ENCODE data around the gene PACC1.

Gene PACC1

GRCh38 chr1:212388985-212389716, 25.5 kb downstream of the PACC1 start:
- no peaks in the 10 kb centered on the region for H3K4me1 ChIP-seq (ENCODE audit: control insufficient read depth, insufficient read depth, low read length, unreplicated experiment)
- no peaks in the 10 kb centered on the region for H3K79me2 ChIP-seq (ENCODE audit: control insufficient read depth, insufficient read depth, low read length, unreplicated experiment)
- H3K4me3 ChIP-seq (ENCODE audit: low read depth, low read length), result no peak overlapping the region
- no peaks in the 10 kb centered on the region for H3K27me3 ChIP-seq (ENCODE audit: insufficient read depth, low read length)
- H3K27ac ChIP-seq (ENCODE audit: low read depth, low read length), result no peak overlapping the region
- H3K36me3 ChIP-seq (ENCODE audit: insufficient read depth, low read length), result 0 out of 2 replicates have a peak, but pooled peaks cover 12% of the 10 kb centered on the region
- no peak overlapping the region for H2AFZ ChIP-seq (ENCODE audit: low read length, unreplicated experiment)

DNA sequence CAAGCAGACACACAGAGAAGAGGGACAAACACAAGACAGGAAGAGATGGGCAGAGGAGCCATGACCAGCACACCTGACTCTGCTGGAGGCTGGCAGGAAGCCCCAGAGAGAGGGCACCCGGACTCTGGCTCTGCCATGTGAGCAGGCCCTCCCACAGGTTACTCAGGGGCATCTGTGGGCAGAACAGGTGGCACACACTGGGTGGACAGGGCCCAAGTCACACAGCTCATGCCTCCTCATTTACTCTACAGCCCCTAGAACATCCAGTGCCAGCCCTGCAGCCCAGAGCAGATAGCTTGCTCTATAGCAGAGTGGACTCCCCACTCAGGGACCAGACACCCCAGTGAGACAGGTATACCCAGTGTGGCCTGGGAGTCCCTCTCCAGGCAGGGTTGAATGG, 28.7 kb downstream of the PACC1 start:
- Histone ChIP-seq H3K27me3 (ENCODE audit: insufficient read depth, low read length) (no peaks in the 10 kb centered on the region), H3K4me1 (ENCODE audit: control insufficient read depth, insufficient read depth, low read length, unreplicated experiment) (no peaks in the 10 kb centered on the region), H3K36me3 (ENCODE audit: insufficient read depth, low read length) (0 out of 2 replicates have a peak, but pooled peaks cover 12% of the 10 kb centered on the region), H2AFZ (ENCODE audit: low read length, unreplicated experiment) (no peak overlapping the region), H3K79me2 (ENCODE audit: control insufficient read depth, insufficient read depth, low read length, unreplicated experiment) (no peaks in the 10 kb centered on the region), H3K27ac (ENCODE audit: low read depth, low read length) (no peak overlapping the region), H3K4me3 (ENCODE audit: low read depth, low read length) (no peak overlapping the region)

GRCh38 chr1:212381397-212382035, 33.2 kb downstream of the PACC1 start:
- Histone ChIP-seq H3K4me3 (ENCODE audit: low read depth, low read length) (no peak overlapping the region), H3K4me1 (ENCODE audit: control insufficient read depth, insufficient read depth, low read length, unreplicated experiment) (no peaks in the 10 kb centered on the region), H3K27me3 (ENCODE audit: insufficient read depth, low read length) (no peaks in the 10 kb centered on the region), H3K27ac (ENCODE audit: low read depth, low read length) (no peak overlapping the region), H2AFZ (ENCODE audit: low read length, unreplicated experiment) (no peak overlapping the region), H3K36me3 (ENCODE audit: insufficient read depth, low read length) (no peaks in the 10 kb centered on the region), H3K79me2 (ENCODE audit: control insufficient read depth, insufficient read depth, low read length, unreplicated experiment) (no peaks in the 10 kb centered on the region)

DNA sequence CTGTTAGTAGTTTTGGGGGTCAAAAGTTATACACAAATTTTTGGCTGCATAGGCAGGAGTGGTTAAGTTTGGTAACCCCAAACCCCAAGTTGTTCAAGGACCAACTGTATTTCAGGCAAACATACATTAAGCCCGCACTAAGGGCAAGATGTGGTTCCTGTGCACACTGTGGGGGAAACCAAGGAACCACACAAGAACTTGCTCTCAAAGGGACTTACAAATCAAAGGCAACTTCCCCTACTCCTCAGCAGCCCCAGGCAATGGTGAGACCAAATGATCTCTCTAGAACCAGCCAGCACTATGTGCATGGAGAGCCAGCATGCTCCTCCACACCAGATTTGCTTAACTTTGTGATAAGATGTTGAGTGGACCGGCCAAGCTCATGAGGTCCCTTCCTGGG, 35.3 kb downstream of the PACC1 start:
- Histone ChIP-seq H2AFZ (ENCODE audit: low read length, unreplicated experiment) (no peak overlapping the region), H3K4me3 (ENCODE audit: low read depth, low read length) (no peak overlapping the region)

DNA sequence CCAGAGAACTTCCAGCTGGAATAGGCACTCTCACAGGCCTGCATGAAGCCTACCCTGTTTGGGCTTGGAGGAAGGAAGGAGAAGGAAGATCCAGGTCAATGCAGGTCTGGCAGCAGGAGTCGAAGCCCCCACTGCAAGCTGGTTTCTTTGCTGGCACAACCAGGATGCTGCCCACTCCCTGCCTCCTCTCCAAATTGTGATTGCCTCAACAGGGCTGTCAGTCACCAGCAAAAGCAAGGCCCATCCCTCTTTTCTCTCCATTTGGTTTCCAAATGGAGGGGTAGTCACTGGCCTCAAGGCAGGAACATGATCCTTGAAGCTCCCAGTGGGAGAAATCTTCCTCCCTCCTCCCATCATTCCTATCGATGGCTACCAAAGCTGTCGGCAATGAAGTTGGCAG, 37.0 kb downstream of the PACC1 start:
- H3K4me1 ChIP-seq (ENCODE audit: control insufficient read depth, insufficient read depth, low read length, unreplicated experiment), result no peaks in the 10 kb centered on the region
- no peaks in the 10 kb centered on the region for H3K27me3 ChIP-seq (ENCODE audit: insufficient read depth, low read length)
- no peaks in the 10 kb centered on the region for H3K36me3 ChIP-seq (ENCODE audit: insufficient read depth, low read length)
- no peak overlapping the region for H2AFZ ChIP-seq (ENCODE audit: low read length, unreplicated experiment)
- H3K27ac ChIP-seq (ENCODE audit: low read depth, low read length), result no peak overlapping the region
- no peak overlapping the region for H3K4me3 ChIP-seq (ENCODE audit: low read depth, low read length)
- no peaks in the 10 kb centered on the region for H3K79me2 ChIP-seq (ENCODE audit: control insufficient read depth, insufficient read depth, low read length, unreplicated experiment)

More for the DNA sequence above, 35.3 kb downstream of the PACC1 start:
- Histone ChIP-seq H3K36me3 (ENCODE audit: insufficient read depth, low read length) (no peaks in the 10 kb centered on the region), H3K79me2 (ENCODE audit: control insufficient read depth, insufficient read depth, low read length, unreplicated experiment) (no peaks in the 10 kb centered on the region), H3K4me1 (ENCODE audit: control insufficient read depth, insufficient read depth, low read length, unreplicated experiment) (no peaks in the 10 kb centered on the region), H3K27me3 (ENCODE audit: insufficient read depth, low read length) (no peaks in the 10 kb centered on the region), H3K27ac (ENCODE audit: low read depth, low read length) (no peak overlapping the region)

- Histone ChIP-seq H3K27ac (ENCODE audit: low read depth, low read length) (no peak overlapping the region), H2AFZ (ENCODE audit: low read length, unreplicated experiment) (no peak overlapping the region), H3K4me3 (ENCODE audit: low read depth, low read length) (no peak overlapping the region), H3K36me3 (ENCODE audit: insufficient read depth, low read length) (no peaks in the 10 kb centered on the region), H3K79me2 (ENCODE audit: control insufficient read depth, insufficient read depth, low read length, unreplicated experiment) (no peaks in the 10 kb centered on the region), H3K27me3 (ENCODE audit: insufficient read depth, low read length) (no peaks in the 10 kb centered on the region), H3K4me1 (ENCODE audit: control insufficient read depth, insufficient read depth, low read length, unreplicated experiment) (no peaks in the 10 kb centered on the region)
These were observed 38.7 kb downstream of the PACC1 start for GRCh38 chr1:212375986-212376385.

DNA sequence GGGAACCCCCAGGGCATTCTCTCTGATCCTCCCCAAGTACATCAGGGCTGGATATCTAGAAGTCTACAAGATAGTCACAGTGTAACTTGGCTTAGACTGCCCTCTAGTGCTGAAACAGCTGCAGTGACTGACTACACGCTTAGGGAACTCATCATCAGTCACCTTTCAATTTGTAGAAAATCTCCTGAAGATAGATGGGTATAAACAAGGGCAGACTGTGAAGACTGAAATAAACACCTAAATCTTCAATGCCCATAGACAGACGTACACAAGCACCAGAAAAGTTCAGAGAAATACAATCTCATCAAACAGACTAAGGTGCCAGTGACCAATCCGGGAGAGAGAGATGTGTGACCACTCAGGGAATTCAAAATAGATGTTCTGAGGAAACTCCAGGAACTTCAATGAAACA, 46.6 kb downstream of the PACC1 start:
- Histone ChIP-seq H3K4me3 (ENCODE audit: low read depth, low read length) (no peak overlapping the region), H3K27me3 (ENCODE audit: insufficient read depth, low read length) (no peaks in the 10 kb centered on the region), H2AFZ (ENCODE audit: low read length, unreplicated experiment) (no peak overlapping the region), H3K27ac (ENCODE audit: low read depth, low read length) (no peak overlapping the region), H3K36me3 (ENCODE audit: insufficient read depth, low read length) (no peaks in the 10 kb centered on the region), H3K79me2 (ENCODE audit: control insufficient read depth, insufficient read depth, low read length, unreplicated experiment) (no peaks in the 10 kb centered on the region), H3K4me1 (ENCODE audit: control insufficient read depth, insufficient read depth, low read length, unreplicated experiment) (peaks cover 9% of the 10 kb centered on the region)

DNA sequence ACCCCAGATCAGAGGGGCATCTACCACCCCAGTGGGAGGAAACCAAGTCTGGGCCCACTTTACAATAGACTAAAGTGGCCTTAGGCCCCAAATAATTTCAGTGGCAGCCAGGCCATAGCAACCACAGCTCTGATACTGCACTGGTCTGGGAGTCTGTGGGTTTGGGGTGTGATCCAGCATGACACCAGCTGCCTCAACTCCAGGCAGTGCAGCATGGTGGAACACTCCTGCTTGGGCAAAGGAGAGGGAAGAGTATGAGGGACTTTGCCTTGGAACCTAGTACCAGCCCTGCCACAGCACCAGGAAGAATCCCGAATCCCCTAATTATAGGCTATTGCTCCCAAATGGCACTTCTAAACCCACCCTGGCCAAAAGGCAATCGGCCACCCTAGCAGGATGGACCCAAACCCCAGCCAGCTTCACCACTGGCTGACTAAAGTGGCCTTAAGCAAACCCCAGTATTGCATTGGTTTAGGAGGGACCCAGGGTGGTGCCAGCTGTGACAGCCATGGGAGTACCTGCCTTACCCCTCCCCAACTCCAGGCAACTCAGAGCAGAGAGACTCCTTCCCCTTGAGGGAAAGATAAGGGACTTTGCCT, 47.1 kb downstream of the PACC1 start:
- peaks cover 9% of the 10 kb centered on the region for H3K4me1 ChIP-seq (ENCODE audit: control insufficient read depth, insufficient read depth, low read length, unreplicated experiment)
- no peak overlapping the region for H2AFZ ChIP-seq (ENCODE audit: low read length, unreplicated experiment)
- no peak overlapping the region for H3K4me3 ChIP-seq (ENCODE audit: low read depth, low read length)
- no peaks in the 10 kb centered on the region for H3K79me2 ChIP-seq (ENCODE audit: control insufficient read depth, insufficient read depth, low read length, unreplicated experiment)
- H3K27me3 ChIP-seq (ENCODE audit: insufficient read depth, low read length), result no peaks in the 10 kb centered on the region
- H3K27ac ChIP-seq (ENCODE audit: low read depth, low read length), result no peak overlapping the region
- no peaks in the 10 kb centered on the region for H3K36me3 ChIP-seq (ENCODE audit: insufficient read depth, low read length)

DNA sequence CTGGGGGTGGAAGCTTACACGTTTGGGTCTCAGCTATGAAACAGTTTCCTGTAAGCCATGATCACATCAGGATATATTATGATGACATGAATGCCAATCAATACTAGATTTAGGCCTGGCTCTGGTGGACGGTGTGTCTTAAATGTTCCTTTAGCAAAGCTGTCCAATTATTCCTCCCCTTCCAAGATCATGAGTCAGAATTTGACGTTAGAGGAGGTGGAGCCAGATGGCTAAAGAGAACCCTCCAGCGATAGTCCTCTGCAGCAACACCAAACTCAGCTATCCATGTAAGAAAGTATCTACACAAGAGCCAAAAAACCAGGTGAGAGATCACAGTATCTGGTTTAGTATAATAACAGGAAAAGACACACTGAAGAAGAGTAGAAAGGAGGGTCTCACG, 47.8 kb downstream of the PACC1 start:
- Histone ChIP-seq H3K79me2 (ENCODE audit: control insufficient read depth, insufficient read depth, low read length, unreplicated experiment) (no peaks in the 10 kb centered on the region), H3K27me3 (ENCODE audit: insufficient read depth, low read length) (no peaks in the 10 kb centered on the region), H3K36me3 (ENCODE audit: insufficient read depth, low read length) (no peaks in the 10 kb centered on the region), H2AFZ (ENCODE audit: low read length, unreplicated experiment) (no peak overlapping the region), H3K4me3 (ENCODE audit: low read depth, low read length) (no peak overlapping the region), H3K27ac (ENCODE audit: low read depth, low read length) (no peak overlapping the region), H3K4me1 (ENCODE audit: control insufficient read depth, insufficient read depth, low read length, unreplicated experiment) (peaks cover 9% of the 10 kb centered on the region)

DNA sequence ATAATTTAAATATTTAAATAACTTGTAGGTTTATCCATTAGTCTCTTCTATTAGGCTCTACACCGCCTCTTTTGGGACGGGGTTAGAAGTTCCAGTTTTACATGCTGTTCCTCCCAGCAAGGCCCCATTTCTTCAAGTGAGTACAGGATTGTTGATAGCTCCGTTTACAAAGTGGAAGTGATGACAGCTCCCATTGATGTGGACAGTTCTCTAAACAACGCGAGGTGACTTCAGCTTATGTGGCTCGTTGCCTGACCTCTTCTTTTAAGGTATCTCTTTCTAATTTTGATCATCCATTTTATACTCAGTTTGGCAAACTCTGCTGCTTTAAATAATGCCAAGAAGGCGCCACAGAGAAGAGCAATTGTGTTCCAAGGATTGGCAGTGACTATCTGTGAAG, 49.7 kb downstream of the PACC1 start:
- H3K27ac ChIP-seq (ENCODE audit: low read depth, low read length), result no peak overlapping the region
- H3K4me3 ChIP-seq (ENCODE audit: low read depth, low read length), result no peak overlapping the region
- no peak overlapping the region for H2AFZ ChIP-seq (ENCODE audit: low read length, unreplicated experiment)
- H3K36me3 ChIP-seq (ENCODE audit: insufficient read depth, low read length), result no peaks in the 10 kb centered on the region
- no peaks in the 10 kb centered on the region for H3K27me3 ChIP-seq (ENCODE audit: insufficient read depth, low read length)
- H3K79me2 ChIP-seq (ENCODE audit: control insufficient read depth, insufficient read depth, low read length, unreplicated experiment), result no peaks in the 10 kb centered on the region
- H3K4me1 ChIP-seq (ENCODE audit: control insufficient read depth, insufficient read depth, low read length, unreplicated experiment), result peaks cover 9% of the 10 kb centered on the region

Data from ACC112 (cell line).